ENCODE measurements around the gene KCNJ16.

The KCNJ16 gene

DNA sequence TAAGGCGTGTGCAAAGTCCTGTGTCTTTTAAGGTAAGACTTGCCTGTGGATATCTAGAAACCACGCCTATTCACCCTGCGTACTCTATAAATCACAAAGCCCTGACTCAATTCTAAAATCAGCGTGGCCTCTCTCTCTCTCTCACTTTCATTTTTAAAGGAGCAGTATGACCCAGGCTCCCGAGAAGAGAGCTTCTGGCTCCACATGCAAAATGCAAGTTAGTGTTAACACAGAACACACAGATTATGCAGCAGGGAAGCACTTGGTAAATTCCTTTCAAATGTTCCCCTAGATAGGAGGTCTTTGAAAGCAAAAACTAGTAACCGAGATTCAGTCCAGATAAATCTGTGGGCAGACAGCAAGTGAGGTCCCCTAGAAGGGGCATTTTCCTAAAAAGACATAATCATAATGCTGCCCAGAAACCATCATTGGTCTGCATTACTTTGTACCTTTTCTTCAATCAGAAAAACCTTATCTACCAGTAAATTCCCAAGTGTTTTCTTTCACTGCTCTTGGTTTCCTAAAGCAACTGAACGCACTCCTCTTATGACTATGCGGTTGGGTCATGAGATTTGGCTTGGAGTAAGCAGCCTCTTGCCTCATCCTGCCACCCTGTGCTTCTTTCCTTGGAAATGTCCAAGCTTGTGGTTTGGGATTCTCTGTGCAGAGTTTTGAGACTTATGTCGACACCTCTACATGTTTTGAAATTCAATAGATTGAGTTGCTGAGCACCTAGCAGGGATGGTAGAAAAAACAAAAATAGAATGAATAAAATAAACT, 62.6 kb downstream of the KCNJ16 start:
- peak overlapping the region; percentile 63 for H3K27ac ChIP-seq
- TF ChIP-seq, protein P1, sequence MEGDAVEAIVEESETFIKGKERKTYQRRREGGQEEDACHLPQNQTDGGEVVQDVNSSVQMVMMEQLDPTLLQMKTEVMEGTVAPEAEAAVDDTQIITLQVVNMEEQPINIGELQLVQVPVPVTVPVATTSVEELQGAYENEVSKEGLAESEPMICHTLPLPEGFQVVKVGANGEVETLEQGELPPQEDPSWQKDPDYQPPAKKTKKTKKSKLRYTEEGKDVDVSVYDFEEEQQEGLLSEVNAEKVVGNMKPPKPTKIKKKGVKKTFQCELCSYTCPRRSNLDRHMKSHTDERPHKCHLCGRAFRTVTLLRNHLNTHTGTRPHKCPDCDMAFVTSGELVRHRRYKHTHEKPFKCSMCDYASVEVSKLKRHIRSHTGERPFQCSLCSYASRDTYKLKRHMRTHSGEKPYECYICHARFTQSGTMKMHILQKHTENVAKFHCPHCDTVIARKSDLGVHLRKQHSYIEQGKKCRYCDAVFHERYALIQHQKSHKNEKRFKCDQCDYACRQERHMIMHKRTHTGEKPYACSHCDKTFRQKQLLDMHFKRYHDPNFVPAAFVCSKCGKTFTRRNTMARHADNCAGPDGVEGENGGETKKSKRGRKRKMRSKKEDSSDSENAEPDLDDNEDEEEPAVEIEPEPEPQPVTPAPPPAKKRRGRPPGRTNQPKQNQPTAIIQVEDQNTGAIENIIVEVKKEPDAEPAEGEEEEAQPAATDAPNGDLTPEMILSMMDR (conservative IDR thresholded peaks at IDR 0.05) = no peak

DNA sequence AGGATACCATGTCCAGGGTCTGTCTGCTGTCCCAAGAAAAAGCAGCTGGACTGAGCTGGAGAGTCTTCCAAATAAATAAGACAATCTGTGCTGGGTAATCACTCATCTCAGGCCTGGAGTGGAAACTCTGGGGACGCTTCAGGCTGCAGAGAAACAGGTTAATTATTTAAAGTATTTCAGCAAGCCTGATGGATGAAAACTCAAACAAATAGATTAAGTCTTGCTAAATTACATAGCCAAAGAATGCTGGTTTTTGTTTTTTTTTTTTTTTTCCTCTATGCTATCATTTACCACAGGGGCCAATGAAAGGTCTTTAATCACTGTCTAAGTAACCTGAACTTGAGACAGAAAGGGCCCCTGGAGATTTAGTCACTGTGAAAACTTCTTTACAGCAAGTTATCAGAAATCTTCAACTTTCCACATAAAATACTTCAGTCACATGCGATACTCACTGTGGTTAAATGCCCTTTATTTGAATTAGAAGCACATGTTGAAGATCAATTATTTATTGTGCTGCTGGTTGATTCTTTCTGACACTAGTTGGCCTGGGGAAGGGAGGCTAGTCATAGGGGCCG, 63.4 kb downstream of the KCNJ16 start:
- peak overlapping the region; percentile 63 for H3K27ac ChIP-seq
- TF ChIP-seq, protein P1 (conservative IDR thresholded peaks at IDR 0.05) = no peak

DNA sequence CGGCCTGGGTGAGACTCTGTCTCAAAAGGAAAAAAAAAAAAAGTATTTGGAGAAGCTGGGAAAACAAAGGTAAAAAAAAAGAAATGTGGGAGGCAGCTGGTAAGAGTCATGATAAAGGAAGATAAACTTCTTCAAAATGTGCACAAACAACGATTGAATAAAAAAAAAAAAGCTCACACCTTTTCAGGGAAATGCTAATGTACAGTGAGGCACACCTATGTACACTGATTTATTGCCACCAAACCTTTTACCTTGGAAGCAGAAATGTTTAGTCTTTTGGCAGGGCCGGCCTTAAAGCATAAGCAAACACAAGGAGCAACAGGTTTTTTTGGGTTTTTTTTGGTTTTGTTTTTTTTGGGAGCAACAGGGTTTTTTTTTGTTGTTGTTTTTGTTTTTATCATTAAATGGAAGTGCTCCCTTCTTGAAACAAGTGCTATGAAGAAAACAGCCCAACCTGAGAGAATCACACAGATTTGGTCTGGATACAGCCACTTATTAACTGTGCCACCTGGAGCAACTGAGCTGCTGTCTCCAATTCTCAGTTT, 64.5 kb downstream of the KCNJ16 start:
- TF ChIP-seq, protein P1 (conservative IDR thresholded peaks at IDR 0.05) = no peak
- H3K27ac ChIP-seq = peak overlapping the region; percentile 63

DNA sequence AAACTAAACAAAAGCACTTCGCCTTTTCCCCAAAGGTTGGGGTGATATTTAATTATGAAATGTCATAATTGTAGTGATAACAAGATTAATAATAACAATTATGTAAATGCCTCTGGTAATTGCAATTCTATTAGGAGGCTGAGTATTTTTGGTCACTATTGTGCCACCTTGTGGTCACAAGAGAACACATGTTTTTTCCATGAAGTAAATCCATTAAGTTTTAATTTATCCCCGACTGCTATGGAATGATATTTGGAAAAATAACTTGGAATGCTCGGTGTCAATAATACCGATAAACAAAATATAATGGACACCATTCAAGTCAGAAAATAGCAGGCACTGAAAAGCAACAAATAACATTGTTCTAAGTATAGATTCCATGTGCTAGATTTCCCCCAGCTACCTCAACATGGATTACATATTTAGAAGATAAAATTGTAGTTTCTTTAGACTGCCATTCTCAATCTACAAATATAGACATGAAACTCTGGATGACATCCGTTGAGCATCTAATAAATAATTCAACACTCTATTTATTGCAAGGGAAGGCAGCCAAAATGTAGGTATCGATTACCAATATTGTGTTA, 69.3 kb downstream of the KCNJ16 start:
- TF ChIP-seq, protein P1 (conservative IDR thresholded peaks at IDR 0.05) = peak; percentile 77
- H3K27ac ChIP-seq = no peak overlapping the region

DNA sequence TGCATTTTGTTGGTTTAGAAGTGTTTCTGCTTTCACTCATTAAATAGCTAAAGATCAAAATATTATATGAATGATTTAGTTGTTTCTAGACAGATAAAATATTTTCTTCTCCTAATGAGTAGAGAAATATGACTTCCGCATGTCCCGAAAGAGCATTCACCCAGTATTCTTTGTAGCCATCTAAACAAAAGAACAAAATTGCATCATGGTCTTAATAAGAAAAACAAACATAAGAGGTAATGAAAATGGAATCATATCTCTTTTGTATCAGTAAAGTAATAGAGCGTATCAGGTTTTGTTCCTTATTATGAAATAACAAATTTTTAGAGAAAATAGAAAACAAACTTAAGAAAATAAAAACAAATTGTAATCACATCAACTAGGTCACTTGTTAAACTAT, 78.2 kb downstream of the KCNJ16 start:
- no peak overlapping the region for H3K27ac ChIP-seq
- TF ChIP-seq, protein P1 (conservative IDR thresholded peaks at IDR 0.05) = no peak

DNA sequence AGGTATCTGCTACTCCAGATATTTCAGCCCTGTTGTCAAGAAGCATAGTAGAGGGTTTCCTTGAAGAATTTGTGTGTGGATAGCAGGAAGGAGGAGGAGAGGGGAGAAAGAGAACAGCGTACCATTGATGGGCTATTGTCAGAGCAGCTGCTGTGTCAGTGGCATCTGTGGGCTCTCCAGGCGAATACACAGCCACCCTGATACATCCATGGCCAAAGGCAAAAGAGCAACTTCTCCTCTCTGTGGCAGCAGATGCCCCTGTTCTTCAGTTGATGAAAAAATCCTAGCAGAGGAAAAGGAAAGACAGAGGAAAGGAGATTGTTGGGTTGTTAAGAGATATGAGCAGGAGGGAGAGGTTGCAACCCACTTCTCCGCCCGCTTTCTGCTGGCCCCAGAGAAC, 82.1 kb downstream of the KCNJ16 start:
- H3K27ac ChIP-seq = no peak overlapping the region
- TF ChIP-seq, protein P1 (conservative IDR thresholded peaks at IDR 0.05) = no peak

DNA sequence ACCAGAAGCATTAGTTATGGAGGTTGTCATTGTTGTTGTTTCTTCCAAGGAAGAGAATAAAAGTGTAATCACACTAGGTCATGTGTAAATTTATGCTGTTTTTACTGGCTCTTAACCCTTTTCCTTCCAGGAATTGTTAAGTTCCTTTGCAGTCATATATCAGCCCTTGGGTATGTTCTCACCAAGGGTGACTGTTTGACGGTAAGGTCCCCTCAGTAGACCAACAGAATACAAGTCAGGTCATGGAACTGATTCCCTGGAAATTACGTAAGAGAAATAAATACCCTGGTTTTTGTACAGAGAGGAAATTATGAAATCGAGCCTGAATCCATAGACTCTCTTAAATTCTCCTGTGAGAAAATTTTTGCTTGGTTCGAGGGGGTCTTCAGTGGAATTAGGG, 83.2 kb downstream of the KCNJ16 start:
- TF ChIP-seq, protein P1 (conservative IDR thresholded peaks at IDR 0.05) = no peak
- H3K27ac ChIP-seq = no peak overlapping the region

Measured in VCaP (cell line).